HG03066 (cell line): ENCODE results near the gene CSRP2.

ENCODE experiments used
- ATAC-seq: cut with Tn5 transposase; IDR thresholded peaks from one replicate; pipeline ENCODE4 v1.9.1; 2021; ENCODE audit warnings: low read depth; ENCODE audit not compliant: unreplicated experiment

The CSRP2 gene

DNA sequence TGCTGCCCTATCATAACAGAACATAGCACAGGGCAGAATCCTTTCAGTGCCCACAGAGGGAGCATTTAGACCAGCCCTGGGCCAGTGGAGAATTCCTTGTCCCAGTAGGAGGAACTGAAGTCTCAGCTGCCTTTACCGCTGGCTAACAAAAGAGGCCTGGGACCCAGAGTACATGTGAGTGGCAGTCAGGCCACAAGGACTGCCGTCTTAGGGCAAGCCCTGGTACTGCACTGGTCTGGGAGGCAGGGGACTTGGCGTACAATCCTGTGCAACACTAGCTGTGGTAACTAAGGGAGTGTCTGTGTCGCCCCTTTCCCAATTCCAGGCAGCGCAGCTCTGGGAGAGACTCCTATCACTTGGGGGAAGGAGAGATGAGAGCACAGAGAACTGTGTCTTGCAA lies 17.0 kb upstream of the CSRP2 start:
- no peak for ATAC-seq

DNA sequence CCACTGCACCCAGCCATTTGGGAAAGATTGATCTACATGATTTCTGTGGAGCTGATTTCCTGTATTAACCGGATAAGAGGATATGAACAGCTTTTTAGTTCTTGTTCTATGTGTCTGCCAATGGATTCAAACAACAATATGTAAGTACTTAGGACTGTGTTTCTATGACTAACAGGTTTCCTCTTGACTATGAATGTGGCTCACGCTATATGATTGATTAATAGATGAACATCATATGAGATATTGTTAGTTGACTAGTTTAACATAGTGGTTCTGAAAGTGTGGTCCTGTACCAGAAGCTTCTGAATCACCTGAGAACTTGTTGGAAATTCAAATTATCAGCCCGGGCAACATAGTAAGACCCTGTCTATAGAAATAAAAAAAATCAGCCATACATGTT lies 12.8 kb upstream of the CSRP2 start:
- ATAC-seq: no peak

- ATAC-seq: no peak
Measured at GRCh38 chr12:76890151-76891143, 11.6 kb upstream of the CSRP2 start.

- no peak for ATAC-seq
Measured at GRCh38 chr12:76888775-76889174, 10.0 kb upstream of the CSRP2 start.

DNA sequence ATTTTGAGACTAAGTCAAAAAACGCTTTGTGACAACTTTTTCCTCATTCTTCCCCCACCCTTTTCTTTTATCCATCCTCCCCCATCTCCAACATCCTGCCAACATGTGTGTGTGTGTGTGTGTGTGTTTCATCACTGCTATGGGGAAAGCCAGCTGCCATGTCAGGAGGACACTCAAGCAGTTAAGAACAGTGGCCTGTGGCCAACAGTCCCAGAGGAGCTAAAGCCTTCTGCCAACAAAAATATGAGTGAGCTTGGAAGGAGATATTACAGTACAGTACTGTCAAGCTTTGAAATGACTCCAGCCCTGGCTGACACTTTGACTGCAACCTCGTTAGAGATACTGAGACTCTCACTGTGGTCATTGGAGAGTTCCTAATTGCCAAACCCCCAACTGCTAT lies 5.0 kb upstream of the CSRP2 start:
- ATAC-seq: no peak

DNA sequence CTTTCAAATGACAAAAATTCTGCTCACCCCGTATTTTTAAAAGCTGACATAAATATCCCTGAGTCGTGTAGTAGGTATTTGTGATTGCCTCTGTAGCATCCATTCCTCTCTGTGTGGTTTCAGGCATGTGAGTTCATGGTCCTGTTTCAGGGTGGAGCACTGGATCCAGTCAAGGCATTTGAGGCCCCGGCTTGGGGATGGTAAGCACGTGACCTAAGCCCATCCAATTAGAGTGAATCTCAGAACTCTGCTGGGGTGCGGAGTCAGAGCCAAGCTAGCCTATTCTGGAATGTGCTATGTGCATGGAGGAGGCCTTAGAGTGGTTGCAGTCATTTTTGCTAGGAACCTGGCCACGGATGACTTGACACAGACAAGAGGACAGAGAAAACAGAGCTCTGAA lies 4.3 kb upstream of the CSRP2 start:
- ATAC-seq: no peak

- no peak for ATAC-seq
Measured at GRCh38 chr12:76882367-76882766, 3.5 kb upstream of the CSRP2 start.

DNA sequence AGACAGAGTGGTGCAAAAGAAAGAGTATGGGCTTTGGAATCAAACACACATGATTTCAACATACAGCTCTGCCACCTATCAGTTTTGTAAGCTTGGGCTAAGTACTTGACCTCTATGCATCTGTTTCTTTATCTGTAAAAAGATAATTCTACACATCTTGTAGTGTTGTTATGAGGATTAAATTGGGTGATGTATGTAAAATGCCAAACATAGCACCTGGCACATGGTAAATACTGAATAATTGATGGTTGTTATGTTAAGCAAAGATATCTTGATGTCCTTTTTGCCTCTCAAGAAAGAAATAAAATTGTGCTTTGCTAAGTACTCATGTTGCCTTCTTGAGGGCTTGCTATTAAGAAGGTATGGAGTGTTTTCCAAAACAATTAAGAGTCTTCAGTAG lies 2.3 kb upstream of the CSRP2 start:
- ATAC-seq: no peak

- ATAC-seq: no peak
Measured at GRCh38 chr12:76880519-76881023, 1.8 kb upstream of the CSRP2 start.

DNA sequence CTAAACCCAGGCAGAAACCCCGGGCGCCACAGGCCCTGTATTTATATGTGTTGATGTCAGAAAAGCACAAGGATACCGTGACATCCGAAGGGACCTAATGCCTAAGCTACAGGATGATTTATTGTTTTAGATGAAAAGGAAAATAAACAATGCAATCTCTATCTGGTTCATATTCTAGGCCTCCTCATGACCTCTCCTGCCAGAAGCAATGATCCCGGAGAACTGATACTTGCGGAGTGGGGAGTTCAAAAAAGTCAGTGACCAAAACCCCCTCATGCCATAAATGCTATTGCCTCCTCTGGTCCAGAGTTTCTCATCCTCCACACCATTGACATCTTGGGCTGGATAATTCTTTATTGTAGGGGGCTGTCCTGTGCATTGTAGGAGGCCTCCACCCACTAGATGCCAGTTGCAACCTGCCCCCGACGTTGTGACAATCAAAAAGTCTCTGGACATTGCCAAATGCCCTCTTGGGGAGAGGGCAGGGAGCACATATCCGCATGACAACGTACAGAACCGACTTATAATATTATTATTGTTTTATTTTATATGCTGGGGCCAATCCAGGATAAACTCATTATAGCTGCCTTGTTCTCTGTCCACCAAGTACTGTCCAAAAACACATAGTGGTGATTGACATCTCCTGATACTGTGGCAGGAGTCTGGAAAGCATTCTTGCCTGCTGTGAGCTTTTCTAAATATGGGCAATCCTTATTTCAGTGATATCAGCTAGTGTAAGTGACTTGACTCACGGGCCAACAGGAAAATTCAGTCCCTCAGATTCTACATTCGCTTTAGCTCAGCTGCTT lies 1.1 kb upstream of the CSRP2 start:
- no peak for ATAC-seq

DNA sequence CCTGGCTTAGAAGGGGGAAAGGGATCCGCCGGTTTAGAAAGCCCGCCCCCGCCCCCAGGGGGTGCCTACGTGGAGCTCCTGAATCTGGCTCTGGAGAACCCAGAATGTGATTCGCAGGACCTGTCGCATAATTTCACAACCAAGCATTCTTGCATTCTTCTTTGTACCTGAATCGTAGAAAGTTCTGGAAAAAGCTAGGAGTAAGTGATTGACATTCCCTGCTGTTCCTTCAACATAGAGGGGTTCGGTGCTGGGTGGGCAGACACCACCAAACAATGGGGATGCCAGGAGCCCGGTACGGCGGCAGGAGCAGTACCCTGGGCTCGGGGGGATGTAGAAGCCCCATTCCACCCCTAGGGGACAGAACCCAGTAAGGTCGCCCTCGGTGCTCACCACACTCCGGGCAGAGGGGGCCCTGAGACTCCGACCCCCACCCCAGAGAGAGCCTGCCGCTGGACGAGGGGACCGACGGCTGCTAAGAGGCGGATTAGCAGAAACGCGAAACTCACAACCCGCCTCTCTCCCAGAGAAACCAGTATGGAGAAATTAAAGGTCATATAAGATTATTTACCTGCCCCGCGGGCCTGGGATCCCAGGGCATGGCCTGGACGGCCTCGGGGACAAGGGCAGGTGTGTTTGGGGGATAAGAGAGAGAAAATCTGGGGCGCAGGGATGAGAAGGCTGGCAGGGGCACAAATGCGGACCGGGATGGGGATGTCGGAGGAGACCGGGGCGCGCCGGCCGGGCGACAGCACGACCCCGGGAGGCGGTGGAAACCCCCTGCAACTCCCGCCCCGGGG lies 520 bp downstream of the CSRP2 start:
- peak; percentile 34 for ATAC-seq

DNA sequence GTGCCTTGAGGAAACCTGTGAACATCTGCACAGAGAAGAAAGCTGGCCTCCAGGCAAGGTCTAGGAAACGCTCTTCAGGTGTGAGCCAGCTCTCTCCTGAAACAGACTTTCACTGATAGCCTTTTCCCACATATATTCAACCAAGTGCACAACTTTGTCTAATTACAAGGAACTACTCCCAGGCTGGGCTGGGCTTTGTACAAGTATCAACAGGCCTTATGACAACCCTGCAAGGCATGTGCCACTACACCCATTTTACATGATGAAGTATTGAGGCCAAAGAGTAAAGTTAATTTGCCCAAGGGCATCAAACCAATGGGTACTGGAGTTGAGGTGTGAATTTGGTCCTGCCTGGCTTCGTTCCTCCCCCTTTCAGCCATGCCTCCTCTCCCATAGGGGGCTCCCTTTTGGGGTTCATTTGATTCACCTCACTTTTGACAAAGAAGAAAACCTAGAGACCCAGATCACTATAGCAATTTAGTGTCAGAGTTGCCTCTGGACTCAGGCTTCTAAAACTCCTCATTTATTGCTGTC lies 2.1 kb downstream of the CSRP2 start:
- no peak for ATAC-seq

- no peak for ATAC-seq
Measured at GRCh38 chr12:76874491-76875190, 4.2 kb downstream of the CSRP2 start.

DNA sequence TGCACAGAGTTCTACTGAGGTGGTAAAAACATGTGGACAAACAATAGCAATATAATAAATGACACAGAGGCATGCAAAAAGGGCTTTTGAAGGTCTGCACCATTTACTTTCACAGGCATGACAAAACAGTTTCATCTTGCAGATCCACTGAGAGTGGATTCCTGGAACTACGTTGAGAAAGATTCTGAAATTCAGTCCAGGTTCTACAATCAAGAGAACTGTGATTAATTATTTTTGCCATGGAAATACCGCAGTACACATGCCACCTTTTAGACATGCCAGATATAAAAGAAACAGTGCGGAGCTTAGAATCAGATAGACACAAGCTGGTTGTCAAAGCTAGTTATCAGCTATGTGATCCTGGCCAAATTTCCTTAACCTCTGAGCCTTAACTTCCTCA lies 4.8 kb downstream of the CSRP2 start:
- ATAC-seq: no peak

GRCh38 chr12:76872415-76872814 lies 6.4 kb downstream of the CSRP2 start:
- no peak for ATAC-seq

- no peak for ATAC-seq
Measured at GRCh38 chr12:76871742-76872141, 7.1 kb downstream of the CSRP2 start.

DNA sequence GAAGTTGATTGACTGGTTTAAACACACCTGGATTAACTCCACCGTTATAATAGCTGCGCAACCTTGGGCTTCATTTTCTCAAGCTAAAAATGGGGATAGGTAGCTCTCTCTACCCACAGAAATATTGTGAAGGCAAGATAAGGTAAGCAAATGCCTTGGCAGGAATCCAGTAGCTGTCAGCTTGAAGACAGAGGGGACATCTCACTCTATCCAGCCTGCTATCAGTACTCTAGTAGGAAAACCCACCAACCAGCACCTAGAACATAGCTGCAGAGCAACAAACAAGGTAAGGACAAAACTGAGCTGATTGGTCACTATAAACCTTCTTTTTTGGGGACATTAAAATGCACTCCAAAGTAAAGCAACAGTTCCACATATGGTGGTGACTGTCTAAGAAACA lies 7.7 kb downstream of the CSRP2 start:
- ATAC-seq: no peak

DNA sequence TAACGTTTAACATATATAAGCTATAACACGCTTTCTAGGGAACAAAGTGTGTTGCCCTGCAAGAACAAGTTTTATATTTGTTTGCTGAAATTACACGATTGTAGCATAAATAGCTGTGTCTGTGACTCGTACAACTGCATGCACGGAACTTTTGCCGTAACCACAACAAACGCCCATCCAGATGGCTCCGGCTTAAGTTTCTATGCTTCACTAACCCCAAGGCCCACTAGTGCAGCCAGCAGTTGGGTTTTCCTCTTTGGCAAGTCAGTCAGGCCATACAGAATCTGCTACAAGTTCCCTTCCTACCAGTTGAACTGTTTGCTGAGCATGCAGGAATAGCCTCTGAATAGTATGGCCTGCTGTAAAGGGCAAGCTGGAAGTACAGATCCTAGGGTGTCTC lies 12.1 kb downstream of the CSRP2 start:
- peak; percentile 40 for ATAC-seq

DNA sequence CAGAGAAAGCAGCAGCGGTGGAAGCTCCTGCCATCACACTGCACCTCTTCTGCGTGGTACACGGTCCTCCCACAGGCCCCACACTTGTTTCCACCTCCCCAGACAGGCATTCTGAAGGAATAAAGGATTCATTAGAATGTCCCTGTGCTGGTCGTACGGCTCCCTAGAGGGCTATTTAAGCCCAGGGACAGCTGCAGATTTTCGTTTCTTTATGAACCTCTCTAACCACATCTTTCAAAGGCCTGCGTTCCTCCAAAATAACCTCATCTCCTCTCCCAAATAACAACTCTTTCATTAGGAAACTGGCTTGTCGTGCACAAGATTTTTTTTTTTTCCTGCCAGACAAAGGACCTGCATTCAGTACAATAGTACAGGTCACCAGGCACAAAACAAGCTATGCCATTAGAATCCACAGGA lies 12.7 kb downstream of the CSRP2 start:
- ATAC-seq: no peak
